Uterus (tissue), 2 donors: Measurements from ENCODE around the gene PYGB.

ENCODE experiments used
- CTCF ChIP-seq, 4 experiments: fragments of 200-600 bp in 2 of 4; fragments of 450-650 bp in 2 of 4; sonication (generic) in 2 of 4; IDR thresholded peaks; one replicate each; pipeline ENCODE4 v1.5.1; 2016 to 2019; ENCODE audit warnings: antibody characterized with exemption in 4 of 4, mild to moderate bottlenecking in 2 of 4, moderate library complexity in 1 of 4
- POLR2A ChIP-seq, 2 donors: fragments of 450-650 bp; IDR thresholded peaks; one replicate each; pipeline ENCODE4 v1.6.1; 2016; ENCODE audit warnings: antibody characterized with exemption in 2 of 2, mild to moderate bottlenecking in 1 of 2, moderate library complexity in 1 of 2

GRCh38 chr20:25294459-25295385 lies 46.8 kb downstream of the PYGB start:
- TF ChIP-seq CTCF (IDR thresholded peaks at IDR 0.05) (peak; percentile 62 to 84 (median 69)), POLR2A (IDR thresholded peaks at IDR 0.05) (no peak)
